ENCODE measurements around the gene ZFR2.

GRCh38 chr19:3771000-3771905, 97.6 kb downstream of the ZFR2 start:
- no peak for TF ChIP-seq CTCF (IDR thresholded peaks at IDR 0.05)
- no peak for TF ChIP-seq EP300 (IDR thresholded peaks at IDR 0.05)
- no peak for TF ChIP-seq POLR2A (IDR thresholded peaks at IDR 0.05)
